CD4-positive, alpha-beta T cell treated with Interferon alpha-2 for 1 hour (primary cell): Measurements from ENCODE around the gene RERGL.
"Not testable (repeated sequence)": the region's sequence is repeated elsewhere in the genome, so short reads cannot be mapped to it uniquely, and the experiment has no call there.

Source experiments
- DNase-seq, 2 donors: peaks; one replicate each; pipeline ENCODE4 v3.0.0-alpha.2; 2020 to 2022

RERGL gene, protein sequence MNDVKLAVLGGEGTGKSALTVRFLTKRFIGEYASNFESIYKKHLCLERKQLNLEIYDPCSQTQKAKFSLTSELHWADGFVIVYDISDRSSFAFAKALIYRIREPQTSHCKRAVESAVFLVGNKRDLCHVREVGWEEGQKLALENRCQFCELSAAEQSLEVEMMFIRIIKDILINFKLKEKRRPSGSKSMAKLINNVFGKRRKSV

DNA sequence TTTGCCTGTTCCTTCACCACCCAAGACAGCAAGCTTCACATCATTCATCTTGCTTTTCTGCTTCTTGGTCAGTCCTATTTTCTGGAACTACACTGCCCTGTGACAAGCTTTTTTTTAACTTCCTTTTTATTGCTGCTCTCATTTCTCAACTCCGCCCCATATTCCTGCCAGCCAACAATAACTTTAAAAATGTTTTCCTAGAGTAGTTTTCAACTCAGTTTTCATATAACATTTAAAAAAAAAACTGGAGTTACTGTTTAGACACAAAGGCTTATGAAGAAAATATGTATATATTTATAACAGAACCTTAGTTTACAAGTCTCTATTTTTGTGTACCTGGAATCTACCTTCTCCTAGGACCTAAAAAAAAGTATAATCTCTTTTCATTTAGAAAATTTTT lies at the start of gene RERGL:
TSS of gene RERGL (minus strand) at position 101 of the 400 bp plus-strand sequence. CDS start at position 48, 53 bp downstream.
- no peak for DNase-seq

DNA sequence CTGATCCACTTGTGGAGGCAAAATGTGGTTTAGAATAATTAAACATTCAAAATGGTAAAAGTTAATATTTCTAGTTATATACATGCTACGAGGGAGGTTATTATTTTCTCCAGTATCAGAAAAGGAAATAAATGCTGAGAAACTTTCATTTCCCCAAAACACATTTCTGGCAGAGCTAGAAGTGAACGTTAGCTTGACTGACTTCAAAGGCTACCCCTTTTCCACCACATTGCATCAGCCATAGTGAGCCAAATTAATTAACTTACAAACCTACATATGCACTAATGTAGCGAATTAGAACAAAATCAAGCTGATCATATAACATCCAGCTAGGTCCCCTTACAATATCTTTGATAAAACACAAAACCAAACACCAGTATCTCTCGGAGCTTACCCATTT lies 49.3 kb upstream of the RERGL start:
- DNase-seq, result no peak

DNA sequence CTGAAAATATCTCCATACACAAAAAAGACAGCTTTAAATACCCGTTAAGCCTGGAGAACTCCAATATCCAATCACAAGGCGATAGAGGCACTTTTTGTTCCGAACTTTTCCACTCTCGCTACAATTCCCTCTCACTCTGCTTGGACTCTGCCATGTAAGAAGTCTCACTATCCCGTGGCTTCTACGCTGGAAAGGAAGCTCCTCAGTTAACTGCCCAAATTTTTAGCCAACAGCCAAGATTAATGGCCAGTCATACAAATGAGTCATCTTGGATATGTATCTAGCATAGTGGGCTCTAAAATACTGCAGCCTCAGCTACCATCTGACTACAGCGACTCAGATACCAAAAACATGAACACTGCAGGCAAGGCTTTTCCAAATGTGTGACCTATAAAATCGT lies 45.5 kb upstream of the RERGL start:
- DNase-seq, result no peak

DNA sequence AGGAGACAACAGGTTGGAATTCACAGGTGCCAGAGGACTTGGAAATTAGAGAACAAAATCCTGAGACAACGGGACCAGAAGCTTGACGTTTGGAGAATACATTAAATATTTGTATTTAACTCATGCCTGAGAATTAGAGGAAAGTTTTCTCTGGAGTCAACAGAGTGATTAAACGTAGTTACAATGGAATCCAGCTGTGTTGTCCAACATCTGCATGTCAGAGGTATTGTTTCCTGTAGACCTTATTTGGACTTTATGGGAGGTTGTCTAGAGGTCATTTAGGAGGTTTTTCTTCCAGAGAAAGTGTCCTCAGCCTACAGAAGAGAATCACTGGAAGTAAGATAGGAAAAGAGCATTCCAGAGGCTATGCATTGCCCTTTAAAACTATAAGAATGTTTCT lies 45.1 kb upstream of the RERGL start:
- no peak for DNase-seq

DNA sequence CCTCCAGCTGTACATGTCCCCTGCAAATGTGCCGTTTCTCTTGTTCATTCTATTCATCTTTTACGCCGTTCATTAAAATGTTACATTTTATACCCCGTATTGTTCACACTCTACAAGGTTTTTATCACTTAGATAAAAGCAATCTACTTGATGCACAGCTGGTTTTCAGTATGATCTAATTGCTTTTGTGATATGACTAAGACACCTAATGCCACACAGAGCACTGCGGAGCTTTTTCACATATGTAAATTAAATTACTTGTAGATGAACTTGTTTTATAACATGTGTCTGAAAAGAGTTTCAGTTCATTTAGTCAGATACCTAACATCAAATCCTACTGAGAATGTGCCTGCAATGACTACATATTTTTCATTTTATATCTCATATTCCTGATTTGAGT lies 40.9 kb upstream of the RERGL start:
- no peak for DNase-seq

DNA sequence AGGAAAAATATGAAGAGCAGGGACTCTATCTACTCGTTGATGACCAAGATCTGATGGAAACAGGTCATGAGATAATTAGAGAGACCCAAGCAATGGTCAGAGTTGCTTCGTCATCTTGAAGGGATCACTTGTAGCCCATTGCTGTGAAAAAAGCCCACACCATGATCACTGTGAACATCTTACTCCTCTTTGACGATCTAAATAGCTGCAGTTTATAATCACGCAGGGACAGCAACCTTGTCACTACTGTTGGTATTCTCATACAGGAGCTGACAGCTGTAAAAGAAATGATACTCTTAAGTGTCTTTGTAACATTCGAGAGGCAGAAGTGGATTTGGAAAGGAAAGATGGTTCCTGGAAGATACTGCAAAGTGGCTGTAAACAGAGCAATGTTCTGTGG lies 33.7 kb upstream of the RERGL start:
- no peak for DNase-seq

DNA sequence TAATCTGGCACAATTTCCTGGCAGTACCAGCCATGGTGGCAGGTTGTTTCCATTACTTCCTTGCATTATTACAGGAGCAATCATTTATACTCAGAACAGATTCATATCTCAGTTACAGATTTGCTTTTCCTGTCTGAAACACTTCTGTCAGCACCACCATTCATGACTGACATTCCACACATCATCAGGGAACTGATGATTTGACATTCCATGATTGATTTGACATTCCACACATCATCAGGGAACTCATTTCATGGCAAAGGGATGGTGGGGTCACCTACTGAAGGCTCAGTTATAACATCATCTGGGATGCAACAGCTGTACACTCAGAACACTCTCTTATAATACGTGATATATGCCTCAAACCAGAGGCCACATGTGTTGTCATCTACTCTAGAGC lies 30.9 kb upstream of the RERGL start:
- no peak for DNase-seq

DNA sequence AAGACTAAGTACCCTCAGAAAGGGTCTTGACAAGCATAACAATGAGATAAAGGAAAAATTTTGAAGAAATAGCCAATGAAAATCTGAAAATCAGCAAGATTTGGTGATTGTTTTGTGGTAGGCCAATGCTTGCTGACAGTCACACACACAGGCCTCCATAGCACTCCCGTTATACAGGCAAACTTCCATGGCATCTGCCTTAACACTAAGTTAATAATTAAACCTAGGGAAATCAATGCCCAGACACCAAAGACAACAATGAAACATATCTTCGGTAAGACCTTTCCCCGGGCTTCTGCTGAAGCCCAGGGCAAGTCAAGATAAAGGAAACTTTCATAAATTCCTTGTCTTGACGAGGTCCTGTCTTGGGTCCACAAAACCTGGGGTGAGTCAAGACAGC lies 18.6 kb upstream of the RERGL start:
- DNase-seq, result no peak

DNA sequence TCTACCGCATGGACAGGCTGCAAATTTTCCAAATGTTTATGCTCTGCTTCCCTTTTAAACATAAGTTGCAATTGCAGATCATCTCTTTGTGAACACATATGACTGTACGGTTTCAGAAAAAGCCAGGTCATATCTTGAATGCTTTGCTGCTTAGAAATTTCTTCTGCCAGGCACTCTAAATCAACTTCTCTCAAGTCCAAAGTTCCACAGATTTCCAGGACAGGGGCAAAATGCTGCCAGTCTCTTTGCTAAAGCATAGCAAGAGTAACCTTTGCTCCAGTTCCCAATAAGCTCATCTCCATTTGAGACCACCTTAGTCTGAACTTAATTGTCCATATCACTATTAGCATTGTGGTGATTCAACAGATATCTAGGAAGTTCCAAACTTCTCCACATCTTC lies 13.6 kb upstream of the RERGL start:
- no peak for DNase-seq

DNA sequence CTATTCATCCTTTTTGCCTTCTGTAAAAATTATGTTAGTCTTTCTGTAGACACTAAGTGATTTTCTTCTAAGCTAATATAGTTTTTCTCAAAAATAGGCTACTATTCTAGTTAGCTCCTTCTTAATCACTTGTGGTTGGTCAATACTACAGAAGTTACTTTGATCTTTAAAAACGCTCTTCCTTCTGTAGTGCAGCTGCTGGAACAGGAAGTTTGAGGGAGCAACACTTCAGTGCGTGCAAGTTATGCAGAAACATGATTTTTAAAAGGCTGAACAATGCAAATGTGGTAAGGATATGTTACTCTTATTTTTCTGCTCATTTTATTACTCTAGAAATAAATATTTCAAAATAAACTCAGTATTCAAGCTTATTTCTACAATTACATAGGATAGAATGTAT lies 11.1 kb upstream of the RERGL start:
- no peak for DNase-seq

DNA sequence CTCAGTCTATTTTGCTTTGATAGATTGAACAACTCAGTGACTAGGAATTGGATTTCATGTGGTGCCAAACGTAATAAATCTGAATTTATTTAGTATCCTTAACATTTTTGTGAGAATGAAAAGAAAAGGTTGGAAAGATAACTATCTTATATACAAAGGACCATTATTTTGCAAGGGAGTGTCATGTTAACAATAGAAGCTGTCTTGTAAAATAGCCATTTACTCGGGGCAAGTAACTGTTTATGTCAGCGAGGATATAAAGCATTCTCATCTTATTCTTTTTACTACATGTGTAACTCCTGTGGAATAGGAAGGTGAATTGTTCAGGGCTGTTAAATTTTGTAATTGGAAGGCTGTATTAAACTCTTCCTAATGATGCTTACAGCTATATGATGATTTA lies 5.9 kb downstream of the RERGL start:
- DNase-seq, result no peak

DNA sequence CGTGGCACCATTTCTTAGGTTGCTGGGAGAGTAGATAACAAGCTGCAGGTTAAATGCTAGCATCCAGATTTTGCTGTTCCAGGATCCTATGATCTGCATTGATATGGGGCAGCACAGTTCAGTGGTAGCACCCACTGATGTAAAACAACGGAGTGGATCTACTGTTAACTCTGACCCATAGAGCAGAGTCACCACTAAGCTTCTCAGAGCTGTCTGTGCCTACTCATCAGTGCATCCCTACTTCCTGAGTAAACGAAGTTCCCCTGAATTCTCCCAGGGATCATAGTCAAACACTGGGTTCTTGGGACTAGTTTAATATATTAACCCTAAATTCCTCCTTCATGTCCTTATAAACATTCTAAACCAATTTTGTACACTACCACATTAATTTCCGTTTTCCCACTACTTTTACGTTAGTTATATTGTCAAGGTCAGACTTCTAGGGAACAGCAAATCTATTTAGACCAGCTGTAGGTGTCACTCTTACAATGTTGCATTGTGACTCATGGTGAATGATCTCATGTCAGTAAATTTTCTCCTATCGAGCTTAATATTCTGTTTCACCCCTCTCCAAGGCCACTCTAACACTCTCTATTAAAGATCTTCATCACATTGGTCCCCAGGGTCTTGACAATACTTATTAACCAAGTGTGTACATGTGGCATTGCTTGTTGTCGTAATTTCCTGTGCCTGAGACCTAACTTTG lies 10.3 kb downstream of the RERGL start:
- no peak for DNase-seq

DNA sequence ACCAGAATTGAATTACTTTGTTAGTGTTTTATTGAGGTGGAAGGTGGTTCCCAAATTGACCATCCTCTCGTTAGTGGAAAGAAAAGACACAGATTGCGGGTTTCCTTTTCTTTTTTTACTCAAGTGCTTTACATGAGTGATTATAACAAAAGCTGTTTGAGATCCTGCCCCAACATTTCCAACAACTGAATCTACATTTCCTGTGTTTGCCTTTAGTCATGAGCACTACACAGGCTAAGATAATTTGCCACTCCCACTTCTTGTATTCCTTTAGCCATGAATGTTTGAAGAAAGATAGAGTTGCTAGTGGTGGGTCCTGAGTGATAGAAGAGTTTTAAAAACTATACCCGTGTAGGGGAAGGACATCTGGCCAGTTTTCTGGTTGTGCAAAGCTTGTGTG lies 16.0 kb downstream of the RERGL start:
- DNase-seq, result no peak

DNA sequence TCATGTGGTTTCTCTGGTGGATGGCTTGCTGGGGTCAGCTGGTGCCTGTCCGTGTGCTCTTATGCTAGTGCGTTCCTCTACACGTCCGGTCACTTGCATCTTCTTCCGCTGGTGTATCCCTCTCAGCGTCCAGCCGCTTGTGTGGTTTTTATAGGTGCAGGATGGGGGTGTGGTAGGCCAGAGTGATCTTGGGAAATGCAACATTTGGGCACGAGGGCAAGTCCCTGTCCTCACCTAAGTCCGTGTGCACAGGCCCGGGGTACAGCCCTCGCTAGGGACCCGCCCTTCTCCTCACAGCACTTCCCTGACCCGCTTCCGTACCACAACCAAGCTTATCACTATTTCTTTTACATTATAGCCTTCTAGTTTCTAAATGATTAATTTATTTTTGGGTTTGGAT lies 17.3 kb downstream of the RERGL start:
- DNase-seq, result no peak

DNA sequence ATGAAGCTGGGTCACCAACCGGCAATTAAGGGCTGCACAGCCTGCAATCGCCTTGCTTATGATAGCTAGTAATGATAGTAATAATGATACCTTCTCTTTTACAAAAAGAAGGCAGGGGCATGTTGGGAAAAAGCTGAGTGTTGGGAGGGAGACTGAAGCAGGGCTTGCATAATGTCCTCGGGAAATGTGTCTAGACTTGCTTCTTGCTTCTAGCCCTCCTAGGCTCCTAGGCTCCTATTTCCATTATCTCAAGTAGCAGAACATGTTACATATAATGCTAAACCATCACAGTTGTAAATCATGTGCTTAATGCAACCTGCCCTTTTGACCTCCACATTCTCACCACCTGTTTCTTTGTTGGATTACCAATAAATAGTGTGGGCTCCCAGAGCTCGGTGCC lies 18.7 kb downstream of the RERGL start:
- DNase-seq, result no peak

DNA sequence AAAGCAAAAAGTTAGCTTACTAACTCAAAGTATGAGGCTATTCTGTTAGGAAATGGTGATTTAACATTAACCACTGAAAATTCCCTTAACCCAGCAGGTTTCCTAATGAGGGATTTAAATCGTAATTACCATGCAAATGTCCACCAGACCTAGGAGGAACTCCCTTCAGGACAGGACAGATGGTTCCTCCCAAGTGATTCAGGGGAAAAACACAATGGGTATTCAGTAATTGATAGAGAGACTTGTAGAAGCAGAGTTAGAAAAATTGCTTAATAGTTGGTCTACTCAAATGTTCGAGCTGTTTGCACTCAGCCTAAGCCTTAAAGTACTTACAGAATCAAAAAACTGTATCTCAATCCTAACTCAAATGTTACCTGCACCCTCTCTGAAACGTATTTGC lies 21.6 kb downstream of the RERGL start:
- no peak for DNase-seq

DNA sequence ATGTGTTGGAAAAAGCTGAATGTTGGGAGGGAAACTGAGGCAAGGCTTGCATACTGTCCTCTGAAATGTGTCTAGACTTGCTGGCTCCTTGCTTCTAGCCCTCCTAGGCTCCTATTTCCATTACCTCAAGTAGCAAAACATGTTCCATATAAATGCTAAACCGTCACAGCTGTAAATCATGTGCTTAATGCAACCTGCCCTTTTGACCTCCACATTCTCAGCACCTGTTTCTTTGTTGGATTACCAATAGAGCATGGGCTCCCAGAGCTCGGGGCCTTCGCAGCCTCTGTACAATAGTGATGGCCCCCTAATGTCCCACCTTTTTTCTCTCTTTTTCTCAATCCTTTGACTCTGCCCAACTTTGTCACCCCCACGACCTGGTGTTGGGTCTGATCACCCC lies 23.3 kb downstream of the RERGL start:
- no peak for DNase-seq

DNA sequence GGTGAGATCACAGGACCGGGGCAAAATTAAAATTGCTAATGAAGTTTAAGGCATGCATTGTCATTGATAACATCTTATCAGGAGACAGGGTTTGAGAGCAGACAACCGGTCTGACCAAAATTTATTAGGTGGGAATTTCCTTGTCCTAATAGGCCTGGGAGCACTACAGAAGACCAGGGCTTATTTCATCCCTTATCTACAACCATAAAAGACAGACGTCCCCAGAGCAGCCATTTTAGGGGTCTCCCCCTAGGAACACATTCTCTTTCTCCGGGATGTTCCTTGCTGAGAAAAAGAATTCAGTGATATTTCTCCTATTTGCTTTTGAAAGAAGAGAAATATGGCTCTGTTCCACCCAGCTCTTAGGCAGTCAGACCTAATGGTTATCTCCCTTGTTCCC lies 27.1 kb downstream of the RERGL start:
- DNase-seq, result not testable (repeated sequence)

DNA sequence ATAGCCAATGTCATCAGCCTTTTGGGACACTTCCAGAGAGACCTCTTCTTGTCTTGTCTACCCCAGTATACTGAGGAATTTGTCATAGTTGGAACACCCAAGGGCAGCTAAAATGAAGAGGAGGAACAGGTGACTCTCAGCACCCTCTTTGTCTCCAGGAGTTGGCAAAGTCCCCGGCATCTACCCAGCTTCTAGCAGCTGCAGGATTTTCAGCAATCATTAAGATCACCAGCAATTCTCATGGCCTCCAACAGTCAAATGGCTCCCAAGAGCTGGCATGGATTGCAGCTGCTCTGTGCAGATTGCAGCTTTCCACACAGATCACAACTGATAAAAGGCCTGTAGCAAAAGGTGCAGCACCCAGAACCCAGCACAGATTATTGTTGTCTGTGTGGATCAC lies 32.9 kb downstream of the RERGL start:
- no peak for DNase-seq

DNA sequence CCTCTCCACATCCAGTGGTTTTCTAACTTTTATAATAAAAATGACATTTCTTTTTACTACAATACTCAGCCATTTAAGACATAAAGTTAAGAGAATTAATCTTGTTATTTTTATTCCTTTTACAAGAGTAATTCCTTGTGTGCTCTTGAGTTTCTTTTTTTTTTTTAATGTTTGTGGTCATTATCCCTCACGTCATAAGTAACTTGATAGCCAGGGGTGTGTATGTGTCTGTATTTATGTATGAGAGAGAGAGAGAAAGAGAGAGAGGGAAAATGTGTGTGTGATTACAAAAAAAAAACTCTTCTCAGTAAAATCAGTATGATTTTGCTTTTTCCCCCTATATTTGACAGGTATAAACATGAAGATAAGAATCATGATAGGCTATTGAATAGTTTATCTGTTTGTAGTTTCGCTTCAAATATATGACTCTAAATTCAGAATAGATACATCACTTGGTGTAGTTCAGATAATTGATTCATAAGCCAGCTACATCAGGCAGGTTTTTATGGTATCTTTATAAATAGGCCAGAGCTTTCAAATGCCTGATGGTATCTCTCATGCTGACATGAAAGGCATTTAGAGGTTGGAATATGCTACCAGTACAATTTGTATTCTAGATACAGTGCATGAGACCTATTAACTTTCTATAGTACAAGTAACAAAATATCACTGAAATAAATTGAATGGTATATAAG lies 34.9 kb downstream of the RERGL start:
- no peak for DNase-seq

DNA sequence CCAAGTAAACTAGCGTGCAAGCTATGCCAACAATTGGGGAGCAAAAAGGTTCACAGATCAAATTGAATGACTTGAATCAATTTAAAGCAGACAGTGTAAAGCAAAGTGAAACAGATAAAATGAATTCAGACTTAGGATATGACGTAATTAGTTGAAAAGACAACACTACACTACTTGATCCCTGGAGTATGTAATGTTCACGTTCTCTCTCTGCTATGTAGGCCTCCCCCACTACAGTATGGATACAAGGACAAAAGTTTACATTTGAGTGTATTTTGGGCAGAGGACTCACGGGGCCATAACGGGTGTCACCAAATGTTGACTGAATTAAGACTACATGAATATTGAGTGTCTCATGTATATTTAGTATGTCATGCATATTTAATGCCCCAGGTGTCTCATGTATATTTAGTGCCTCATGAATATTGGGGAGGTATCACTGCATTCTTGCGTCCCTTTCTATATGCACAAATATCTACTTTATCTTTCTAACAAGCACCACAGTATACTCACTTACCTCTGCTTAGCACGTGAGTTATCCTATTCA lies 44.5 kb downstream of the RERGL start:
- DNase-seq, result no peak

DNA sequence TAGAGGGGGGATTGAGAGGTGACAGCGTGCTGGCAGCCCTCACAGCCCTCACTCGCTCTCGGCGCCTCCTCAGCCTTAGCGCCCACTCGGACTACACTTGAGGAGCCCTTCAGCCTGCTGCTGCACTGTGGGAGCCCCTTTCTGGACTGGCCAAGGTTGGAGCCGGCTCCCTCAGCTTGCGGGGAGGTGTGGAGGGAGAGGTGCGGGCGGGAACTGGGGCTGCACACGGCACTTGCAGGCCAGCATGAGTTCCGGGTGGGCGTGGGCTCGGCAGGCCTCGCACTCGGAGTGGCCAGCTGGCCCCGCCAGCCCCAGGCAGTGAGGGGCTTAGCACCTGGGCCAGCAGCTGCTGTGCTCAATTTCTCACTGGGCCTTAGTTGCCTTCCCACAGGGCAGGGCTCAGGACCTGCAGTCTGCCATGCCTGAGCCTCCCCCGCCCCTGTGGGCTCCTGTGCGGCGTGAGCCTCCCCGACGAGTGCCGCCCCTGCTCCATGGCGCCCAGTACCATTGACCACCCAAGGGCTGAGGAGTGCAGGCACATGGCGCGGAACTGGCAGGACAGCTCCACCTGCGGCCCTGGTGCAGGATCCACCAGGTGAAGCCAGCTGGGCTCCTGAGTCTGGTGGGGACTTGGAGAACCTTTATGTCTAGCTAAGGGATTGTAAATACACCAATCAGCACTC lies 49.8 kb downstream of the RERGL start:
- DNase-seq, result not testable (repeated sequence)
